Measurements from ENCODE around the gene PDE4D.
A peak's percentile ranks its signal among the peaks of the same experiment; 100 is the strongest.

The PDE4D gene

GRCh38 chr5:59835800-59836199, 57.7 kb downstream of the PDE4D start (continued):
- TF ChIP-seq CSRNP3 (CRISPR knock-in tag; IDR thresholded peaks at IDR 0.05) = no peak

- no peak for ATAC-seq
- TF ChIP-seq CSDC2 (CRISPR knock-in tag; IDR thresholded peaks at IDR 0.05) (no peak), BACH2 (CRISPR knock-in tag; IDR thresholded peaks at IDR 0.05; ENCODE audit: borderline replicate concordance) (no peak), ZNF70 (CRISPR knock-in tag; IDR thresholded peaks at IDR 0.05) (no peak), ZNF565 (CRISPR knock-in tag; conservative IDR thresholded peaks at IDR 0.05; ENCODE audit: low read depth) (no peak), ESRRG (CRISPR knock-in tag; IDR thresholded peaks at IDR 0.05) (no peak), RARB (CRISPR knock-in tag; IDR thresholded peaks at IDR 0.05) (no peak), TOX (CRISPR knock-in tag; IDR thresholded peaks at IDR 0.05; ENCODE audit: borderline replicate concordance) (no peak), ZNF8 (CRISPR knock-in tag; IDR thresholded peaks at IDR 0.05) (no peak), GLIS3 (CRISPR knock-in tag; IDR thresholded peaks at IDR 0.05) (no peak), OSR1 (CRISPR knock-in tag; IDR thresholded peaks at IDR 0.05) (no peak), PATZ1 (CRISPR knock-in tag; IDR thresholded peaks at IDR 0.05; ENCODE audit: borderline replicate concordance) (no peak)
These were observed 60.1 kb downstream of the PDE4D start for GRCh38 chr5:59833448-59833847.

GRCh38 chr5:59832577-59833301, 60.8 kb downstream of the PDE4D start:
- TF ChIP-seq TCF4 (CRISPR knock-in tag; IDR thresholded peaks at IDR 0.05; ENCODE audit: borderline replicate concordance) (no peak), ESRRG (CRISPR knock-in tag; IDR thresholded peaks at IDR 0.05) (no peak), ZNF70 (CRISPR knock-in tag; IDR thresholded peaks at IDR 0.05) (no peak), CSRNP3 (CRISPR knock-in tag; IDR thresholded peaks at IDR 0.05) (no peak), ZNF8 (CRISPR knock-in tag; IDR thresholded peaks at IDR 0.05) (no peak), ARNTL (CRISPR knock-in tag; IDR thresholded peaks at IDR 0.05; ENCODE audit: borderline replicate concordance, low read depth) (no peak), CSDC2 (CRISPR knock-in tag; IDR thresholded peaks at IDR 0.05) (no peak), PPARA (CRISPR knock-in tag; IDR thresholded peaks at IDR 0.05; ENCODE audit: borderline replicate concordance) (no peak), OSR1 (CRISPR knock-in tag; IDR thresholded peaks at IDR 0.05) (no peak), SNAI2 (CRISPR knock-in tag; IDR thresholded peaks at IDR 0.05) (no peak), POU6F1 (CRISPR knock-in tag; IDR thresholded peaks at IDR 0.05; ENCODE audit: borderline replicate concordance, low read depth) (no peak), CREB5 (CRISPR knock-in tag; IDR thresholded peaks at IDR 0.05; ENCODE audit: low read depth) (no peak), ZC3H10 (CRISPR knock-in tag; IDR thresholded peaks at IDR 0.05) (no peak), ZNF565 (CRISPR knock-in tag; conservative IDR thresholded peaks at IDR 0.05; ENCODE audit: low read depth) (no peak)
- ATAC-seq = no peak

- peak; percentile 93 for ATAC-seq
These were observed 62.1 kb downstream of the PDE4D start for GRCh38 chr5:59831326-59832010.

More at GRCh38 chr5:59831326-59832010, 62.1 kb downstream of the PDE4D start:
- 0 out of 2 replicates have a peak, but pooled peaks have one; percentile 7 for TF ChIP-seq ZFP3 (CRISPR knock-in tag; IDR thresholded peaks at IDR 0.05)
- no peak for TF ChIP-seq TCF4 (CRISPR knock-in tag; IDR thresholded peaks at IDR 0.05; ENCODE audit: borderline replicate concordance)

Measured in SK-N-SH treated with all-trans-retinoic acid at 6 μM for 48 hours (cell line).